Measurements from ENCODE around the gene COL13A1. TPM values are rescaled to one million over a fixed set of nuclear protein-coding genes. Genes with fewer than 3 reads are reported as not detected.

COL13A1 gene
- total RNA-seq, 6 experiments from 2014 or later = 0.18 to 0.44 (median 0.30) TPM; not detected in 2

- DNase-seq = no peak
- no peaks in the 10 kb centered on the region for H3K9me3 ChIP-seq
- H3K4me1 ChIP-seq = no peaks in the 10 kb centered on the region
- 70% methylated on average over 4 of the region's 9 CpGs for whole genome bisulfite sequencing (ENCODE audit: insufficient coverage, low coverage, low lambda C conversion rate, missing lambda C conversion rate)
- no peaks in the 10 kb centered on the region for H3K27me3 ChIP-seq
- no peak for ATAC-seq
- H3K27ac ChIP-seq = no peak overlapping the region
- TF ChIP-seq POLR2A (IDR thresholded peaks at IDR 0.05) = no peak
- TF ChIP-seq CTCF (IDR thresholded peaks at IDR 0.05) = no peak
- no peak overlapping the region for H3K4me3 ChIP-seq
- intact Hi-C loops (cut with DNase I) = no loop called here
- H3K36me3 ChIP-seq = no peaks in the 10 kb centered on the region
Observed at GRCh38 chr10:69871074-69871473, 69.4 kb downstream of the COL13A1 start.

GRCh38 chr10:69872323-69872722, 70.6 kb downstream of the COL13A1 start:
- intact Hi-C loops (cut with DNase I) = no loop called here
- Histone ChIP-seq H3K27me3 (no peaks in the 10 kb centered on the region), H3K4me3 (no peak overlapping the region), H3K27ac (no peak overlapping the region), H3K36me3 (no peaks in the 10 kb centered on the region), H3K4me1 (no peaks in the 10 kb centered on the region), H3K9me3 (no peaks in the 10 kb centered on the region)
- DNase-seq (no peak), ATAC-seq (no peak)
- WGBS (ENCODE audit: insufficient coverage, low coverage, low lambda C conversion rate, missing lambda C conversion rate) = 49% methylated on average over 2 of the region's 2 CpGs
- no peak for TF ChIP-seq CTCF (IDR thresholded peaks at IDR 0.05)
- TF ChIP-seq POLR2A (IDR thresholded peaks at IDR 0.05) = no peak

- TF ChIP-seq CTCF (IDR thresholded peaks at IDR 0.05) (no peak), POLR2A (IDR thresholded peaks at IDR 0.05) (no peak)
- Histone ChIP-seq H3K36me3 (no peaks in the 10 kb centered on the region), H3K27ac (no peak overlapping the region), H3K4me3 (no peak overlapping the region), H3K9me3 (no peaks in the 10 kb centered on the region), H3K27me3 (no peaks in the 10 kb centered on the region), H3K4me1 (no peaks in the 10 kb centered on the region)
- 88% methylated on average over 4 of the region's 4 CpGs for WGBS (ENCODE audit: insufficient coverage, low coverage, low lambda C conversion rate, missing lambda C conversion rate)
- DNase-seq (no peak), ATAC-seq (no peak)
- intact Hi-C loops (cut with DNase I) = no loop called here
Observed at GRCh38 chr10:69873135-69873639, 71.5 kb downstream of the COL13A1 start.

GRCh38 chr10:69874449-69874848, 72.7 kb downstream of the COL13A1 start:
- no peak overlapping the region for H3K27ac ChIP-seq
- H3K4me1 ChIP-seq = no peaks in the 10 kb centered on the region
- H3K36me3 ChIP-seq = no peaks in the 10 kb centered on the region
- ATAC-seq (no peak), DNase-seq (no peak)
- no peaks in the 10 kb centered on the region for H3K9me3 ChIP-seq
- 61% methylated on average over 6 of the region's 6 CpGs for WGBS (ENCODE audit: insufficient coverage, low coverage, low lambda C conversion rate, missing lambda C conversion rate)
- H3K4me3 ChIP-seq = no peak overlapping the region
- no peaks in the 10 kb centered on the region for H3K27me3 ChIP-seq
- no peak for TF ChIP-seq CTCF (IDR thresholded peaks at IDR 0.05)
- no peak for TF ChIP-seq POLR2A (IDR thresholded peaks at IDR 0.05)
- intact Hi-C loops (cut with DNase I) = no loop called here

- Histone ChIP-seq H3K4me1 (no peaks in the 10 kb centered on the region), H3K27ac (no peak overlapping the region), H3K27me3 (no peaks in the 10 kb centered on the region), H3K36me3 (no peaks in the 10 kb centered on the region), H3K9me3 (no peaks in the 10 kb centered on the region), H3K4me3 (no peak overlapping the region)
- 67% methylated on average over 3 of the region's 4 CpGs for WGBS (ENCODE audit: insufficient coverage, low coverage, low lambda C conversion rate, missing lambda C conversion rate)
- TF ChIP-seq POLR2A (IDR thresholded peaks at IDR 0.05) (no peak), CTCF (IDR thresholded peaks at IDR 0.05) (no peak)
- DNase-seq (no peak), ATAC-seq (no peak)
- intact Hi-C loops (cut with DNase I) = no loop called here
Observed at GRCh38 chr10:69875856-69876255, 74.2 kb downstream of the COL13A1 start.
